Astrocyte (in vitro differentiated cells and primary cell): ENCODE data around the gene PCDHGB3.

Experiments used
- CTCF ChIP-seq: IDR thresholded peaks from 2 replicates; pipeline ENCODE4 v1.5.1; 2011; ENCODE audit warnings: low read depth, mild to moderate bottlenecking, inconsistent platforms, low read length, moderate library complexity; ENCODE audit not compliant: insufficient read depth
- EZH2 ChIP-seq: IDR thresholded peaks from 2 replicates; pipeline ENCODE4 v1.6.1; 2012; ENCODE audit warnings: mild to moderate bottlenecking, low read length, inconsistent platforms; ENCODE audit not compliant: insufficient read depth

- TF ChIP-seq CTCF, result no peak
- TF ChIP-seq EZH2, result no peak
Measured at GRCh38 chr5:141388661-141389060, 18.6 kb downstream of the PCDHGB3 start.
